KOPT-K1 (cell line): Measurements from ENCODE around the gene SLN.

Source experiments
- H3K27ac ChIP-seq: fragments of 200-600 bp; sonication (generic); 2 replicates; pipeline ENCODE4 v1.5.1; 2016; ENCODE audit warnings: antibody characterized with exemption, mild to moderate bottlenecking, low read depth, low read length; ENCODE audit not compliant: poor library complexity, severe bottlenecking
- H3K36me3 ChIP-seq: fragments of 200-600 bp; sonication (generic); 2 replicates; pipeline ENCODE4 v1.5.1; 2017; ENCODE audit warnings: antibody characterized with exemption, mild to moderate bottlenecking, low read length, moderate library complexity; ENCODE audit not compliant: insufficient read depth
- H3K9me3 ChIP-seq: fragments of 200-600 bp; sonication (generic); 2 replicates; pipeline ENCODE4 v1.5.1; 2017; ENCODE audit warnings: antibody characterized with exemption, low read length, mild to moderate bottlenecking; ENCODE audit not compliant: insufficient read depth, poor library complexity, severe bottlenecking

The SLN gene

DNA sequence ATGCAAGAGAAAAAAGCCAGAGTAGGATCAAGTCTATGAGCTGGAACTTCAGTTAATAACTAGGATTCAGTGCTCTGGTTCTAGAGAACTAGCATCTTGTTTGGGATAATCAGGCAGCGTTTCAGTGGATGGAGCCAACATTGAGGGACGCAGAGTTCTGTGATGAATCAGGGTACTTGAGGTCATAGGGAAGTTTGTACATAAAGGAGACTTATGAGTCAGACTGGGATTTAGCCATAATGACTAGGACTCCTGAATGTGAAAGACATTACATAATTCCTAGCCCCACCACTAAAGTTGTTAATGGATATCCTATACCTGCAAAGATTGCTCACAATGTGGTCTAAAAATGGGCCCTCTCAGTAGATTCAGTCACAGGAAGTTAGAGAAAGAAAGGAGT is 6.8 kb downstream of the SLN start:
- H3K36me3 ChIP-seq, result no peaks in the 10 kb centered on the region
- no peaks in the 10 kb centered on the region for H3K9me3 ChIP-seq
- H3K27ac ChIP-seq, result no peak overlapping the region

DNA sequence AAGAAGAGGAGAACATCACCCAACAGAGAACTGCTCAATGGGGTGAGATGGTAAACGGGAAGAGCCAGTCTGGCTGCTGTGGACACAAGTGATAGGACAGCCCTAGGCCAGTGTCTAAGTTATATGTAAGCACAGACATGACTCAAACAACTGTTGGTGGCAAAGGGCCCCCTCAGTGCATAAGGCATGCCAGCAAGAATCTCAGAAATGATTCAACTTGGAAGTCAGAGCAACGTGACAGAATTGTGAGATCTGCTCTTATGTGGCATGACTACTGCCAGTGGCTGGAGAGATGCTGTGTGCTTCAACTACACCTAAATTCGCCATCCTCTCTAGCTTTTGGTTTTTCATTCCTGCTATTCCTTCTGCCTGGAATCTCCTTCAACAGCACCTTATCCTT is 7.4 kb downstream of the SLN start:
- Histone ChIP-seq H3K9me3 (no peaks in the 10 kb centered on the region), H3K27ac (no peak overlapping the region), H3K36me3 (no peaks in the 10 kb centered on the region)

DNA sequence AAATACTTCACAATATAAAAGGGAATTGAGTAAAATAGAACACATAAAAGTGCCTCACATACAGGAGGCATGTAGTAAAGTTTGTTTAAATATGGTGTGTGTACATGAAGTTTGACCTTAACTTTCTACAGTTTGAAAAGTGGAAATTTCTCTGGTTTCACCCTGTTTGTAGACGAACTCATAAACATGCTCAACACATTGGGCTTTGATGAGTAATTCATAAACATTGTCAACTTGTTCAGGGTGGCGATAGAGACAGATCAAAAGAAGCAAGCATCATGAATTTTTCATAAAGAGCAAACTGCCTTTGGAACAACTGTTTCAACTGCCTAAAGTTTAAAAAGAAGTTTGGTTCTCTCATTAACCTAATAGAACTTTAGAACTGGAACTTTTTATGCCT is 9.1 kb downstream of the SLN start:
- Histone ChIP-seq H3K36me3 (no peaks in the 10 kb centered on the region), H3K27ac (no peak overlapping the region)

DNA sequence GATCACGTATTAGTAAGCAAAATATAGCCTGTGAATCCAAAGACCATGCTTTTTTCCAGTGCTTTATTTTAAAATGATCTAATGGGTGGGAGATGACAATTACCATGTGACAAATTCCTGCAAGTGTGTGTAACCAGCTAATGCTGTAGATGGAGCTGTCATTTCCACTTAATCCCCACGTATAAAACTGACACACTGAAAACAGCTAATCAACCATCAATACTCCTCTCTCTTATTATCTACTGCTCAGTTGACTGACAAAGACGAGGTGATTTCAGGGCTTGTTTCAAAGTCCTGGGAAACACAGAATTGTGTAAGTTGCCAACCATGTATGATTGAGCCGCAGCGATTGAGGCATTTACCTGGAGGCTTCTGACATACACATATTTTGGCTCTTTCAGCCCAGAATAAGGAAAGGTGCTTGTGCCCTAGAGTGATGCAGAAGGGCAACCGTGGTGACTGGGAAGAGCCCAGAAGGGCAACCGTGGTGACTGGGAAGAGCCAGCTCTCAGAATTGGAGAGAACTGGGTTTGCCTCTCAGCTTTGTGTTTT is 9.7 kb downstream of the SLN start:
- Histone ChIP-seq H3K36me3 (no peaks in the 10 kb centered on the region), H3K9me3 (no peaks in the 10 kb centered on the region), H3K27ac (no peak overlapping the region)

More for the DNA sequence above, 9.1 kb downstream of the SLN start:
- H3K9me3 ChIP-seq, result no peaks in the 10 kb centered on the region

DNA sequence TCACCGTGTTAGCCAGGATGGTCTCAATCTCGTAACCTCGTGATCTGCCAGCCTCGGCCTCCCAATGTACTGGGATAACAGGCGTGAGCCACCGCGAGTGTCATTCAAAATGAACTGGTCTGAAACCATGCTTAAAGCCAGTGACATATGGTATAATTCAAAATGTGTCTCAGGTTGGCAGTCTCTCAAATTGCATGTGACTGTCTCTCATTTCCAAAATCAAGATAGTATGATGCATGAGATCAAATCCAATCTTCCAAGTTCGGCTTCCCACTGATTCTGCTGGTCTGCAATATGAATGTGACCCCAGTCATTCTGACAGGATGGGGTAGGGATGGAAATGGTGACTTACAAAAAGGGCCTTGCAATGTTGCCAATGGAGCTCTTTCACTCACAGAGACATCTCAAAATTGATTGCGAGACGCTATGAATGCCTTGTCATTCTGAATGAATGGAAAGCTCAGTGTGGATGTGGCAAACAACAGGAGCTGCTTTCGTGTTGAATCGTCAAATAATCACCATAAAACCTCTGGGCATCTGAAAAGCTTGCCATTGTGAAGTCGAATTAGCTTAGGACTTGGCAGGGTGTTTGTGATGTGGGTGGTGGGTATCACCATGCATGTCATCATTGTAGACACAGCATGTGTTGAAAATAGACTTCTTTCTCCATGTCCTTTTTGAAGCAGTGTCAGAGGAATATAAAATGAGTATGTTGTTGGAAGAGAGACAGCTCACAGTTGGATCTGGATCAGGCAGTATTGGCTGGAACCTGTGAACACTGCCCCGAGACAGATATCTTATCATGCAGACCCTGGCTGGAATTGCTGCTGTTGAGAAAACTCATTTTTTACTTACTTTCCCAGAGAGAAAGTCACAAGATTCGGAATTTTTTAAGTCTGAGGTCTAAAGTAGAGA is 12.2 kb downstream of the SLN start:
- H3K36me3 ChIP-seq, result no peaks in the 10 kb centered on the region
- H3K27ac ChIP-seq, result no peak overlapping the region
- H3K9me3 ChIP-seq, result no peaks in the 10 kb centered on the region

DNA sequence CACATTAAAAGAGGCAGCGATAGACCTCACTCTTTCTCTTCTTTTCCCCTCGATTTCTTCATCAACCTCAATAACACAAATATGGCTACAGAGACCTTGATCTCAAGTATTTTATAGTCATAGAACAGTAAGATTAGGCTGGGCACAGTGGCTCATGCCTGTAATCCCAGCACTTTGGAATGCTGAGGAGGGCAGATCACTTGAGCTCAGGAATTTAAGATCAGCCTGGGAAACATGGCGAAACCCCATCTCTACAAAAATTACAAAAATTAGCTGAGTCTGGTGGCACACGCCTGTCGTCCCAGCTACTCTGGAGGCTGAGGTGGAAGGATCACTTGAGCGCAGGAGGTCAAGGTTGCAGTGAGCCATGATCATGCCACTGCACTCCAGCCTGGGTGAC is 14.6 kb downstream of the SLN start:
- Histone ChIP-seq H3K9me3 (no peaks in the 10 kb centered on the region), H3K36me3 (no peaks in the 10 kb centered on the region), H3K27ac (no peak overlapping the region)

DNA sequence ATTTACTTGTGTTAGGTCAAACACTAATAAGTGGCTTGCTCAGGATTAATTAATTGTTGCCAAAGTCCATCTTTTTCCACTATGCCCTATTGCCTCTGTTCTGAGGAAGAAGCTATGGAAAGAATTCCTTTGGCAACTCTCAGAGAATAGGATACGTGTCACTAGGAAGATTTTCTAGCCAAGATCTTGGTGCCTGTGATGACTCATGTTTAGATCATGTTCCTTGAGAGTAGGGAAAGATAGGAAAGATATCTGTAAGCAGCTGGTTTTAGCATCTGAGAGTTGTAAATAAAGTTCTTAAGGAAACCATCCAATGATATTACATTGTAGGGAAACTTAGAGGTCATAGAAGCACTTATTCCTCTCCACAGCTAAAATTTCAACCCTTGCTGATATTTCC is 15.7 kb downstream of the SLN start:
- no peaks in the 10 kb centered on the region for H3K36me3 ChIP-seq
- no peaks in the 10 kb centered on the region for H3K9me3 ChIP-seq
- no peak overlapping the region for H3K27ac ChIP-seq

DNA sequence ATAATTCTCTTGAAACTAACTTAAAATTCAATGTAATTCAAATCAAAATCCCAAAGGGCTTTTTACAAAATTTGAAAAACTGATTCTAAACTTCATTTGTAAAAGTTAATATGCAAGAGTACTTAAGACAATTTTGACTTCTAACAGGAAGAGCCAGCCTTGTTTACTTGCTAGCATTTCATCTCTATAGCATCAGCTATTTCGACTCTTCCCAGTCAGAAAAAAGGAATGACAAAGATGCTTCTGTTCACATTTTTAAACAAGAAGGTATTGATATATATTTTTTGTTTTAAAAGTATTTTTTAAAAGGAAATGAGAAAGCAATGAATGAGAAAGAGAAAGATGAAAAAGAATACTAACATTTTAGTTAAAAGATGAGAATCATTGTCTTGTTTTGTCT is 16.4 kb downstream of the SLN start:
- no peaks in the 10 kb centered on the region for H3K36me3 ChIP-seq
- H3K27ac ChIP-seq, result no peak overlapping the region
- no peaks in the 10 kb centered on the region for H3K9me3 ChIP-seq

DNA sequence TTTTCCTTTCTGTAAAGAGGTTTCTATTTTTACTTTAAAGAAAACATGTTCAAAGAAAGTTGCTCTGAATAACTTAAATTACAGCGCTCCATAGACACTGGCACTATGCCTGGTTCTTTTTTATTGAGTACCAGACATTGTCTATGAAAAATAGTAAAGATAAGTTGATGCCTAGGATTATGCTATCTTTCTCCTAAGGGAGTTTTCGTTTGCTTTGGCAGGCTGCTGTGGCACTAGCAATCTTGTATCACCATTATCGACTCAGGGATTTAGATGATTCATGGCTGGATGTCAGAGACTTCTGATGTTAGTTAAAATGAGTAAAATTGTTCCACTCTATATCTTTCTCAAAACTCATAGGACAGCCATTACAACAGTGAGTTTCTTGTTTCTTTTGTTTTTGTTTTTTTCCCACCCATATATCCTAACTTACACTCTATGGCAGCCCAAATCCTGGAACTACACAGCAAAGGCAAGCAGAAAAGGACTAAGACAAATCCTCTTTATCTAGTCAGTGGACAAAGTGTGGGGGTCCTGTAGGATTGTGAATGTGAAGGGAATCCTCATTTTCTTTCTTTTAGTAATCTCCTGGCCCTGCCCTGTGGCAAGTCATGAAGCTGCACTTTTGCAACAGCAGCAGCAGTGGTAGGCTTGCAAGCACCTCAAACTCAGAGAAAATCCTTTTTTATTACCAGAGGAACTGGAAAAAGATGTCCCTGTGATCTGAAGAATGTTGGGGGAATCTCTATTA is 20.7 kb downstream of the SLN start:
- Histone ChIP-seq H3K27ac (no peak overlapping the region), H3K36me3 (no peaks in the 10 kb centered on the region), H3K9me3 (no peaks in the 10 kb centered on the region)

DNA sequence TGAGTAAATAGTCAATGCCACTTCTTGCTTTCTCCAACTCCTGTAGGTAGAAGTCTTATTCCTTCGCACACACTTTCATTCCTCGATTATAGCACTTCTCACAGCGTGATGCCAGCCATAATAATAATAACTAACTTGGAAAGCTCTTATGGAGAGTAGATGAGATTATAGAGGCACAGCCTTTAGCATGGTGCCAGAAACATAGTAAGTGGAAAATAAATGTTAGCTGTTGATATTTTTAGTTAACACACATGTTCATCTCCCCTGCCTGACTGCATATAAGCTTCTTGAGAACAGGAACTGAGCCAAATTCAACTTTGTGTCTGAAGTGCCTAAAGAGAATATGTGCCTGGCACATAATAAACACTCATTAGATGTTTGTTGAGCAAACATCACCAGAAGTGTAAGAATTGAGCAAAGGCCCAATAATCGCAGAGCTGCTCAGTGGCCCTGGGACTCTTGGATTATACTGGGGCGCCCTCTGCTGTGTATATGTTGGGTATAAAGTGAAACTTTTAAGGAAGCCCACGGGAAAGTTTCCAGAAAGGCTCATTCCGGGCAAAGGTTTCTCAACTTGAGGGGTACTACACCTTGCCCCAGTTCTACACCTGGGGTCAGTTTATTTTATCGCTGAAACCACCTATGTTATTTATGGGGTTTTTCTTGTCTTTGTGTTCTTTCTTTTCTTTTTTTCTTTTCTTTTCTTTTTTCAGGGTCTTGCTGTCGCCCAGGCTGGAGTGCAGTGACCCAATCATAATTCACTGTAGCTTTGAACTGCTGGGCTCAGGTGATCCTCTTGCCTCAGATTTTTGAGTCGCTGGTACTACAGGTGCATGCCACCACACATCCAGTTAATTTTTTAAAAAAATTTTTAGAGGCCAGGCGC is 22.3 kb downstream of the SLN start:
- no peak overlapping the region for H3K27ac ChIP-seq
- H3K9me3 ChIP-seq, result no peaks in the 10 kb centered on the region
- no peaks in the 10 kb centered on the region for H3K36me3 ChIP-seq

DNA sequence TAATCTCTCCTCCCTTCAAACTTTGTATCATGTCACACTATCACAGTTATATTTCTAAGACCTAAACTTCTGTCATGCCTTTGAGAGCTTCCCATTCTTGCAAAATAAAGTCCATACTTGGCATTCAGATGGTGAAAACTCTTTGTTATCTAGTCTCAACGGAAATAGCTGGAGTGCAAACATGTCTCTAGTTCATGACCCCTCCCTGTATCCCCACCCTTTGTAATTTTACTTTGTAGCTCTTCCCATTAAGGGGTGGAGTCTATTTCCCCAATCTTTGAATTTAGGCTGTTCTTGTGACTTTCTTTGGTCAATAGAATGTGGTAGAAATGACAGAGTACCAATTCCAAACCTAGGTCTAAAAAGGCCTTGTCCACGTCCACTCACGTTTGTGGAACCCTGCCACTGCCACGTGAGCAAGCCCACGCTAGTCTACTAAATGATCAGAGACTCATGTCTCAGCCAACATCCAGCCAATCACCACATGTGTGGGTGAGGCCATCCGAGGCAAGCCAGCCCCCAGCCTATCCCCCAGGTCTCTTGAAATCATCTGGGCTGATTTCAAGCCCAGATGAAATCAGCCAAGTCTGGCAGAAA is 23.4 kb downstream of the SLN start:
- H3K9me3 ChIP-seq, result no peaks in the 10 kb centered on the region
- H3K36me3 ChIP-seq, result no peaks in the 10 kb centered on the region
- no peak overlapping the region for H3K27ac ChIP-seq

DNA sequence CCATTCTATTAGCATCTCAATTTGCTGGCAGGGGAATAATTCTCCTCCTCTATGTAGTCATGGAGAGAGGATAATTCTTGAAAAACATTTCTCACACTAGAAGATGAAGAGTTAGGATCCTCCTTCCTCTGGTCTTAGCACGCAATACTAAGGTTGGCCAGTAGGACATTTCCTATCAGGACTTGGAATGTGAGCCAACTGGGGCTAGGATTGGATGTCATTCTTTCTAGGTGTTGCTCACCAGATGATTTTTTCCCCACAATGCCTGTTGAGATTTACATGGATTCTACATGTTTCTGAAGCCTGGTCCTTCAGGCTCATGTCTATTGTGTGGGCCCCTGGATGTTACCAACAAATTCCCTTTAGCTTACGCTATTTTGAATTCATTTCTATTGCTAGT is 28.0 kb downstream of the SLN start:
- Histone ChIP-seq H3K36me3 (no peaks in the 10 kb centered on the region), H3K9me3 (no peaks in the 10 kb centered on the region), H3K27ac (no peak overlapping the region)

DNA sequence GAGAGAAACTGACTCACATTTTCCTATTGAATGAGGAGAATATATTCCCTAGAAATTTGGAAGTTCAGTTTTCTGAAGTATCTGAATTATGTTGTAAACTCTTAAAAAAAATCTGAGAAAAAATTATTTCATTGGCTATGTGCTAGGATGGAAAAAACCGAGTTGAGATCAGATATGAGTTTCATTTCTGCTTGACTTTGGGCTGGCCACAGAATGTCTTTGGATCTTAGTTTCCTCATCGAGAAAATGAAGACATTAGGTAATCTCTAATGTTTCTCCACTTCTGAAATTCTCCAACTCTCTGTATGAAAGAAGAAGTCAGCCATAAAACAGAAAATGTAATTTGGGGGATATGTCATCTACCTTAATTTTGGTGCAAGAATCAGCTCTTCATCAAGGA is 28.8 kb downstream of the SLN start:
- Histone ChIP-seq H3K27ac (no peak overlapping the region), H3K9me3 (no peaks in the 10 kb centered on the region), H3K36me3 (no peaks in the 10 kb centered on the region)

DNA sequence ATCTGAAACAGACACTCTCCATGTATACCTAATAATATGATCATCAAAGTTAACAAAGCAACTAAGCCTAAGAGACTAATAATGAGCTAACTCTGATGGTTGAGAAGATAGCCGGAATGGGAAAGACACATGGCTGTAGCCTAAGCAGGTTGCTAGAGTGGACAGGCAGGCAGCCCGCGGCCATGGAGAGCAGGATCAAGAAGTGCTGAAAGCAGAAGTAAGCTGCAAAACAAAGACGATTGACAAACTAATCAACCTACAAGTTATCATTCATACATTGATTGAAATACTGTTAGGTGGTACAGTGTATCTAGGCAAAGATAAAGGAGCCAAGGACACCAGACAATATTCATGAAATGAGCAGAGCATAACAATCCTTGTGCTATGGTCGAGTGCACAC is 29.3 kb downstream of the SLN start:
- H3K27ac ChIP-seq, result no peak overlapping the region
- no peaks in the 10 kb centered on the region for H3K9me3 ChIP-seq
- no peaks in the 10 kb centered on the region for H3K36me3 ChIP-seq
